Lower lobe of right lung (tissue), 2 donors: ENCODE results near the gene MYDGF. TPM values are rescaled to one million over a fixed set of nuclear protein-coding genes. Genes with fewer than 3 reads are reported as not detected.

Source experiments
- ATAC-seq, 2 donors: fragments of 200-7000 bp; cut with Tn5 transposase; one replicate each; pipeline ENCODE4 v1.9.1; 2020 to 2022; ENCODE audit warnings: mild to moderate bottlenecking in 2 of 2, moderate library complexity in 2 of 2
- DNase-seq: peaks from one replicate; pipeline ENCODE4 v3.0.0-alpha.2; 2020
- H3K27ac ChIP-seq: fragments of 200-600 bp; one replicate; pipeline ENCODE4 v1.8.0; 2022
- H3K27me3 ChIP-seq: fragments of 200-600 bp; one replicate; pipeline ENCODE4 v1.8.0; 2022; ENCODE audit warnings: low read depth
- H3K36me3 ChIP-seq: fragments of 200-600 bp; one replicate; pipeline ENCODE4 v1.8.0; 2022; ENCODE audit warnings: mild to moderate bottlenecking
- H3K4me1 ChIP-seq: fragments of 200-600 bp; one replicate; pipeline ENCODE4 v1.8.0; 2022
- H3K4me3 ChIP-seq: fragments of 200-600 bp; one replicate; pipeline ENCODE4 v1.8.0; 2022; ENCODE audit warnings: mild to moderate bottlenecking
- H3K9me3 ChIP-seq: fragments of 200-600 bp; one replicate; pipeline ENCODE4 v1.8.0; 2022
- CTCF ChIP-seq: fragments of 200-600 bp; IDR thresholded peaks from one replicate; pipeline ENCODE4 v1.8.0; 2022; ENCODE audit warnings: antibody characterized with exemption, mild to moderate bottlenecking
- intact Hi-C: fragments of 100-400 bp; cut with DNase I; formaldehyde crosslinking; loops from one replicate; pipeline ENCODE4 v1.11.0; 2022
- total RNA-seq: library from RNA; stranded (reverse); fragmentation: NEBNext Ultra II Directional; extraction: Animal tissue kit (Norgen Biotek cat#: 25700); gene quantifications from one replicate; pipeline ENCODE4 v1.2.1, GENCODE V29; 2021
- donor health status: DM: no; HTN: yes; CAD: no; lungs with severe emphysema.

The MYDGF gene
- total RNA-seq, 1 donor from 2014 or later, result 91.6 TPM

- Histone ChIP-seq H3K9me3 (no peaks in the 10 kb centered on the region), H3K36me3 (peaks cover 63% of the 10 kb centered on the region), H3K4me1 (no peaks in the 10 kb centered on the region), H3K27ac (no peak overlapping the region), H3K27me3 (no peaks in the 10 kb centered on the region), H3K4me3 (no peak overlapping the region)
- DNase-seq, result no peak
- TF ChIP-seq CTCF, result no peak
- intact Hi-C loops, result no loop called here
- no peak for ATAC-seq
Observed at GRCh38 chr19:4653793-4654436, 16.2 kb downstream of the MYDGF start.

- no peaks in the 10 kb centered on the region for H3K27me3 ChIP-seq
- intact Hi-C loops, result no loop called here
- no peak for ATAC-seq
- H3K4me3 ChIP-seq, result no peak overlapping the region
- no peaks in the 10 kb centered on the region for H3K9me3 ChIP-seq
- H3K36me3 ChIP-seq, result peaks cover 45% of the 10 kb centered on the region
- no peak for TF ChIP-seq CTCF
- no peak for DNase-seq
- no peaks in the 10 kb centered on the region for H3K4me1 ChIP-seq
- no peak overlapping the region for H3K27ac ChIP-seq
Observed at GRCh38 chr19:4652075-4652474, 18.1 kb downstream of the MYDGF start.

GRCh38 chr19:4650159-4650558 is 20.0 kb downstream of the MYDGF start:
- H3K9me3 ChIP-seq, result no peaks in the 10 kb centered on the region
- intact Hi-C loops, result no loop called here
- TF ChIP-seq CTCF, result no peak
- no peak for DNase-seq
- H3K27me3 ChIP-seq, result no peaks in the 10 kb centered on the region
- H3K4me3 ChIP-seq, result no peak overlapping the region
- no peak for ATAC-seq
- H3K36me3 ChIP-seq, result peaks cover 26% of the 10 kb centered on the region
- no peaks in the 10 kb centered on the region for H3K4me1 ChIP-seq
- H3K27ac ChIP-seq, result no peak overlapping the region

- Histone ChIP-seq H3K9me3 (no peaks in the 10 kb centered on the region), H3K4me1 (no peaks in the 10 kb centered on the region), H3K27ac (no peak overlapping the region), H3K4me3 (no peak overlapping the region), H3K27me3 (no peaks in the 10 kb centered on the region), H3K36me3 (peaks cover 19% of the 10 kb centered on the region)
- DNase-seq (no peak), ATAC-seq (no peak)
- intact Hi-C loops, result no loop called here
- TF ChIP-seq CTCF, result no peak
Observed at GRCh38 chr19:4649392-4650047, 20.6 kb downstream of the MYDGF start.

- no peak for DNase-seq
- Histone ChIP-seq H3K9me3 (no peaks in the 10 kb centered on the region), H3K27ac (peak overlapping the region; percentile 56), H3K4me3 (no peak overlapping the region), H3K4me1 (no peaks in the 10 kb centered on the region), H3K27me3 (no peaks in the 10 kb centered on the region), H3K36me3 (peaks cover 11% of the 10 kb centered on the region)
- ATAC-seq, result peak; percentile 51 to 52
- intact Hi-C loops, result no loop called here
- peak; percentile 11 for TF ChIP-seq CTCF
Observed at GRCh38 chr19:4647676-4648644, 22.2 kb downstream of the MYDGF start.
